GM18520 (cell line): Measurements from ENCODE around the gene ZNF791.
"Not testable (repeated sequence)": the region's sequence is repeated elsewhere in the genome, so short reads cannot be mapped to it uniquely, and the experiment has no call there.

Experiments
- ATAC-seq: cut with Tn5 transposase; IDR thresholded peaks from one replicate; pipeline ENCODE4 v1.9.1; 2021; ENCODE audit not compliant: unreplicated experiment

Gene ZNF791

GRCh38 chr19:12665671-12666264 lies 55.0 kb downstream of the ZNF791 start:
- no peak for ATAC-seq

GRCh38 chr19:12666265-12667048 lies 55.7 kb downstream of the ZNF791 start, which contains the start of the genes MAN2B1 and WDR83:
MAN2B1 (minus strand) TSS chr19:12666742; CDS start chr19:12666701, 41 bp downstream.
WDR83 (plus strand) TSS chr19:12666807; CDS start chr19:12669791, 2,984 bp downstream.
- ATAC-seq = no peak

- ATAC-seq = no peak
These were observed 57.1 kb downstream of the ZNF791 start for GRCh38 chr19:12667731-12668302.

- ATAC-seq = no peak
These were observed 57.6 kb downstream of the ZNF791 start for GRCh38 chr19:12668346-12668745.

- ATAC-seq = no peak
These were observed 58.2 kb downstream of the ZNF791 start for GRCh38 chr19:12668932-12669269.

- ATAC-seq = no peak
These were observed 58.8 kb downstream of the ZNF791 start for GRCh38 chr19:12669270-12670158.

- no peak for ATAC-seq
These were observed 59.6 kb downstream of the ZNF791 start for GRCh38 chr19:12670159-12670928.

- no peak for ATAC-seq
These were observed 62.0 kb downstream of the ZNF791 start for GRCh38 chr19:12672744-12673143.

GRCh38 chr19:12675399-12675798 lies 64.7 kb downstream of the ZNF791 start:
- ATAC-seq = no peak

GRCh38 chr19:12675940-12676339 lies 65.2 kb downstream of the ZNF791 start:
- ATAC-seq = no peak

- ATAC-seq = no peak
These were observed 65.7 kb downstream of the ZNF791 start for GRCh38 chr19:12676384-12676792.

GRCh38 chr19:12676928-12677327 lies 66.2 kb downstream of the ZNF791 start:
- no peak for ATAC-seq

GRCh38 chr19:12678039-12678438 lies 67.3 kb downstream of the ZNF791 start:
- not testable (repeated sequence) for ATAC-seq

GRCh38 chr19:12680034-12680433 lies 69.3 kb downstream of the ZNF791 start:
- ATAC-seq = no peak

- ATAC-seq = peak; percentile 73
These were observed 70.6 kb downstream of the ZNF791 start, which contains the start of gene DHPS for GRCh38 chr19:12681074-12681987. DHPS (minus strand) TSS chr19:12681880; CDS start chr19:12681766, 114 bp downstream.
